NT2/D1 (cell line): ENCODE measurements around the gene C9orf43.

Experiments
- YY1 ChIP-seq: IDR thresholded peaks from 2 replicates; pipeline ENCODE4 v1.6.1; 2011; ENCODE audit not compliant: insufficient read length, insufficient read depth
- ZNF274 ChIP-seq: IDR thresholded peaks from 2 replicates; pipeline ENCODE4 v1.6.1; 2011; ENCODE audit warnings: mild to moderate bottlenecking, low read depth, low read length

GRCh38 chr9:113369855-113370140 lies 40.7 kb upstream of the C9orf43 start:
- TF ChIP-seq ZNF274, result no peak
- no peak for TF ChIP-seq YY1
